B cell (primary cell): ENCODE data around the gene CDC26. TPM values are rescaled to one million over a fixed set of nuclear protein-coding genes. Genes with fewer than 3 reads are reported as not detected.

ENCODE experiments used
- ATAC-seq: fragments of 200-7000 bp; cut with Tn5 transposase; one replicate; pipeline ENCODE4 v1.10.0; 2021; ENCODE audit warnings: low read depth, mild to moderate bottlenecking, moderate number of reproducible peaks, moderate library complexity
- CTCF ChIA-PET: fragments of 350-600 bp; sonication (Branson Sonifier 250); formaldehyde crosslinking; loops from one replicate; lab custom pipeline; 2021; ENCODE audit warnings: antibody characterized with exemption, inconsistent platforms; lab: Charles Lee
- POLR2A ChIA-PET: fragments of 350-600 bp; sonication (Branson Sonifier 250); formaldehyde crosslinking; loops from one replicate; lab custom pipeline; 2021; ENCODE audit warnings: antibody characterized with exemption; lab: Charles Lee
- DNase-seq: peaks from one replicate; pipeline ENCODE4 v3.0.0; 2013
- H2AFZ ChIP-seq: 2 replicates; pipeline ENCODE4 v1.6.1; 2012; ENCODE audit warnings: mild to moderate bottlenecking, low read depth, low read length; ENCODE audit not compliant: insufficient read depth, poor library complexity, severe bottlenecking
- H3K27ac ChIP-seq, 2 donors: 1 replicate in 1 of 2; 2 replicates in 1 of 2; pipeline ENCODE4 v1.5.1; 2012 to 2013; ENCODE audit warnings: low read length in 2 of 2, mild to moderate bottlenecking in 2 of 2, moderate library complexity in 1 of 2
- H3K27me3 ChIP-seq, 4 experiments: fragments of 200-600 bp in 1 of 4; sonication (generic) in 1 of 4; replicated peaks in 1 of 4; 1 replicate in 2 of 4; 2 replicates in 2 of 4; pipeline versions ENCODE4 v1.6.1 to v1.7.0; 2013 to 2016; ENCODE audit warnings: low read length in 3 of 4, mild to moderate bottlenecking in 2 of 4, mixed read lengths in 1 of 4, moderate library complexity in 1 of 4; ENCODE audit not compliant: insufficient read depth in 4 of 4, control insufficient read depth in 3 of 4; ENCODE audit errors: control extremely low read depth in 1 of 4
- H3K36me3 ChIP-seq, 2 experiments: replicated peaks in 1 of 2; 1 replicate in 1 of 2; 2 replicates in 1 of 2; pipeline versions ENCODE4 v1.6.1 to v1.7.1; 2013; ENCODE audit warnings: low read length in 1 of 2; ENCODE audit not compliant: insufficient read depth in 2 of 2, control insufficient read depth in 1 of 2; ENCODE audit errors: control extremely low read depth in 1 of 2, extremely low read depth in 1 of 2
- H3K4me1 ChIP-seq, 2 donors: fragments of 200-600 bp in 1 of 2; sonication (generic) in 1 of 2; 1 replicate in 1 of 2; 2 replicates in 1 of 2; pipeline versions ENCODE4 v1.5.1 to v1.6.1; 2013 to 2017; ENCODE audit warnings: low read length in 2 of 2; ENCODE audit not compliant: control insufficient read depth in 2 of 2, insufficient read depth in 2 of 2
- H3K4me2 ChIP-seq: replicated peaks from 2 replicates; pipeline ENCODE3; 2012; ENCODE audit warnings: mild to moderate bottlenecking, low read depth, low read length; ENCODE audit not compliant: poor library complexity, severe bottlenecking
- H3K4me3 ChIP-seq, 5 experiments: fragments of 200-600 bp in 1 of 5; sonication (generic) in 1 of 5; 1 replicate in 3 of 5; 2 replicates in 2 of 5; pipeline versions ENCODE4 v1.5.1 to v1.7.0; 2011 to 2016; ENCODE audit warnings: low read length in 4 of 5, mild to moderate bottlenecking in 4 of 5, low read depth in 2 of 5, control low read depth in 1 of 5, moderate library complexity in 1 of 5; ENCODE audit not compliant: insufficient read depth in 1 of 5; ENCODE audit errors: control extremely low read depth in 1 of 5, extremely low read depth in 1 of 5
- H3K79me2 ChIP-seq: fragments of 200-600 bp; sonication (generic); one replicate; pipeline ENCODE4 v1.6.0; 2016; ENCODE audit warnings: low read length; ENCODE audit not compliant: control insufficient read depth, insufficient read depth
- H3K9ac ChIP-seq: fragments of 200-600 bp; sonication (generic); 2 replicates; pipeline ENCODE4 v1.6.1; 2017; ENCODE audit warnings: mild to moderate bottlenecking, low read length, moderate library complexity
- H3K9me3 ChIP-seq, 3 donors: one replicate each; pipeline versions ENCODE4 v1.6.1 to v1.7.1; 2013; ENCODE audit warnings: low read length in 2 of 3; ENCODE audit not compliant: control insufficient read depth in 2 of 3, insufficient read depth in 1 of 3; ENCODE audit errors: control extremely low read depth in 1 of 3
- H4K20me1 ChIP-seq: 2 replicates; pipeline ENCODE4 v1.6.0; 2012; ENCODE audit warnings: mild to moderate bottlenecking, low read length; ENCODE audit not compliant: insufficient read depth, control insufficient read depth, poor library complexity, severe bottlenecking
- H3K27ac Mint-ChIP-seq: one replicate; pipeline ENCODE4 v1.8.0; 2021; ENCODE audit warnings: mixed read lengths
- H3K27me3 Mint-ChIP-seq: one replicate; pipeline ENCODE4 v1.8.0; 2021; ENCODE audit warnings: mixed read lengths
- H3K4me1 Mint-ChIP-seq: one replicate; pipeline ENCODE4 v1.8.0; 2021; ENCODE audit warnings: mixed read lengths
- H3K4me3 Mint-ChIP-seq: one replicate; pipeline ENCODE4 v1.8.0; 2021; ENCODE audit warnings: mixed read lengths
- H3K9me3 Mint-ChIP-seq: one replicate; pipeline ENCODE4 v1.8.0; 2022; ENCODE audit warnings: mixed read lengths; ENCODE audit not compliant: insufficient read depth
- EZH2 ChIP-seq: IDR thresholded peaks from 2 replicates; pipeline ENCODE4 v1.6.1; 2012; ENCODE audit warnings: borderline replicate concordance, low read depth, mild to moderate bottlenecking, moderate library complexity, low read length; ENCODE audit not compliant: insufficient read depth, poor library complexity, severe bottlenecking
- WGBS: methylation state at CpG from one replicate; pipeline ENCODE4 v1.1.5; 2013; ENCODE audit warnings: missing lambda C conversion rate; ENCODE audit not compliant: insufficient coverage; 5-methylcytosine and 5-hydroxymethylcytosine counted together
- intact Hi-C: fragments of 100-400 bp; cut with micrococcal nuclease; formaldehyde crosslinking; loops from one replicate; pipeline ENCODE4 v1.10.0; 2022
- polyA plus RNA-seq: library from polyadenylated mRNA; depleted of rRNA; stranded (reverse); fragments of >200 nt; gene quantifications from 2 replicates; pipeline ENCODE4 v1.2.3, GENCODE V29; 2012
- total RNA-seq, 2 donors: library from RNA; stranded (reverse); fragments of 120-200 nt in 1 of 2; gene quantifications; 1 replicate in 1 of 2; 2 replicates in 1 of 2; pipeline versions ENCODE4 v1.2.3 to v1.2.4, GENCODE V29; 2013 to 2022
- TF ChIP-seq, protein P1 (sequence below): fragments of 200-600 bp; IDR thresholded peaks from one replicate; pipeline ENCODE4 v1.8.0; 2022; ENCODE audit warnings: antibody characterized with exemption, mild to moderate bottlenecking

CDC26 gene
- total and polyA plus RNA-seq, 2 donors (not counting 1 experiment from before 2014, with no cell fraction given): 14.8 to 32.9 TPM

DNA sequence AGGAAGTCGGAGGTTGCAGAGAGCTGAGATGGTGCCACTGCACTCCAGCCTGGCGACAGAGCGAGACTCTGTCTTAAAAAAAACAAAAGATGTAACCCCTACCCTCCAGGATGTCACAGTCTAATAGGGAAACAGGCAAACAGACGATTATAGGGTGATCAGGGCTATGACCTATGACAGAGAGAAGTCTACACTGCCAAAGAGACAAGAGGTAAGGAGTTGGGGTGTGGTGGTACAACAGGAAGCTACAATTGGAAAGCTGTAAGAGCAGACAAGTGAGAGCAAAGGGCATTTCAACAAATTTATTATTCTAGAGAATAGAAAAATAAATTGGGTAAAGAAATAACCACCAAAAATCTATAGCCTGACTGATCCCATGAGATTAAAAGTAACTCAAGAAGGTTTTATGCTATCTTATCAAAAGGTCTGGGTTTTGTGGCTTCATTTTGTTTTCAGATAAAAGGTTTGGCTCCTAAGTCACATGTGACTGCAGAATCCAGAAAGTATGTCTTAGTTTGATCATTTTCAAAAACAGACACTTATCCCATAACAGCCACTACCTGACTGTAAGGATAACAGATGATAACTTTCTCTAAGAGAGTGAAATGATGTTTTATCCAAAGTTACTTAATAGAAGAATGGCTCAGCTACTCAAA is 7.3 kb downstream of the CDC26 start:
- Mint-ChIP-seq H3K27me3 (no peaks in the 10 kb centered on the region), H3K9me3 (no peaks in the 10 kb centered on the region), H3K4me3 (no peak overlapping the region), H3K27ac (no peak overlapping the region), H3K4me1 (no peaks in the 10 kb centered on the region)
- Histone ChIP-seq H2AFZ (no peak overlapping the region), H3K4me3 (no peak overlapping the region), H3K9ac (no peak overlapping the region), H3K27ac (no peak overlapping the region), H3K4me1 (no peaks in the 10 kb centered on the region), H3K4me2 (no peak overlapping the region), H3K79me2 (peaks cover 8% of the 10 kb centered on the region), H3K9me3 (no peaks in the 10 kb centered on the region), H4K20me1 (no peaks in the 10 kb centered on the region), H3K27me3 (no peaks in the 10 kb centered on the region), H3K36me3 (peaks cover 0 to 50% of the 10 kb centered on the region in 2 experiments)
- ChIA-PET POLR2A (no interaction called here), CTCF (no interaction called here)
- ATAC-seq: no peak
- no CpG with 5 or more reads among the region's 4 CpGs for WGBS
- DNase-seq: no peak
- TF ChIP-seq EZH2: no peak
- intact Hi-C loops: no loop called here

DNA sequence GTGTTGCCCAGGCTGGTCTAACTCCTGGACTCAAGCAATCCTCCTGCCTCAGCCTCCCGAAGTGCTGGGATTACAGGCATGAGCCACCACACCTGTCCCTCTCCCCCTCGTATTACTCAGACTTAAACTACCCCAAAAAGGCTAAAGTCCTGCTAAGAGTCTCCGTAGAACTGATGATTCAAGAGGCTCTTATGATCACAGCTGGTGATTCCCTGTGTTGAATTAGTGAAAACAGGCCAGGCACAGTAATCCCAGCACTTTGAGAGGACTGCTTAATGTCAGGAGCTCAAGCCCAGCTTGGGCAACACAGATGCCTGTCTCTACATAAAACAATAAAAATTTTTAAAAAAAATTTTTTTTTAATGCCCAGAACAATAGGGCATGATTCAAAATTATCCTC is 9.2 kb downstream of the CDC26 start:
- no peaks in the 10 kb centered on the region for H3K9me3 ChIP-seq
- H3K4me1 ChIP-seq: no peaks in the 10 kb centered on the region
- ATAC-seq (no peak), DNase-seq (no peak)
- WGBS: 100% methylated on average over 3 of the region's 3 CpGs
- no peak overlapping the region for H3K4me3 ChIP-seq
- TF ChIP-seq, protein P1, sequence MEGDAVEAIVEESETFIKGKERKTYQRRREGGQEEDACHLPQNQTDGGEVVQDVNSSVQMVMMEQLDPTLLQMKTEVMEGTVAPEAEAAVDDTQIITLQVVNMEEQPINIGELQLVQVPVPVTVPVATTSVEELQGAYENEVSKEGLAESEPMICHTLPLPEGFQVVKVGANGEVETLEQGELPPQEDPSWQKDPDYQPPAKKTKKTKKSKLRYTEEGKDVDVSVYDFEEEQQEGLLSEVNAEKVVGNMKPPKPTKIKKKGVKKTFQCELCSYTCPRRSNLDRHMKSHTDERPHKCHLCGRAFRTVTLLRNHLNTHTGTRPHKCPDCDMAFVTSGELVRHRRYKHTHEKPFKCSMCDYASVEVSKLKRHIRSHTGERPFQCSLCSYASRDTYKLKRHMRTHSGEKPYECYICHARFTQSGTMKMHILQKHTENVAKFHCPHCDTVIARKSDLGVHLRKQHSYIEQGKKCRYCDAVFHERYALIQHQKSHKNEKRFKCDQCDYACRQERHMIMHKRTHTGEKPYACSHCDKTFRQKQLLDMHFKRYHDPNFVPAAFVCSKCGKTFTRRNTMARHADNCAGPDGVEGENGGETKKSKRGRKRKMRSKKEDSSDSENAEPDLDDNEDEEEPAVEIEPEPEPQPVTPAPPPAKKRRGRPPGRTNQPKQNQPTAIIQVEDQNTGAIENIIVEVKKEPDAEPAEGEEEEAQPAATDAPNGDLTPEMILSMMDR: no peak
- TF ChIP-seq EZH2: no peak
- CTCF ChIA-PET: interaction anchor here (1.3 kb wide), 1 partner anchor 9 kb away, joined by 6 read pairs; the partner anchor contains the start of genes CDC26 and PRPF4
- no peaks in the 10 kb centered on the region for H3K4me1 Mint-ChIP-seq
- H3K79me2 ChIP-seq: peaks cover under 1% of the 10 kb centered on the region
- H3K4me3 Mint-ChIP-seq: no peak overlapping the region
- peaks cover 0 to 32% of the 10 kb centered on the region in 2 experiments for H3K36me3 ChIP-seq
- H3K4me2 ChIP-seq: no peak overlapping the region
- no peak overlapping the region for H3K27ac ChIP-seq
- intact Hi-C loops: no loop called here
- no peaks in the 10 kb centered on the region for H4K20me1 ChIP-seq
- no peaks in the 10 kb centered on the region for H3K9me3 Mint-ChIP-seq
- POLR2A ChIA-PET: no interaction called here
- no peak overlapping the region for H2AFZ ChIP-seq
- no peaks in the 10 kb centered on the region for H3K27me3 ChIP-seq
- no peak overlapping the region for H3K9ac ChIP-seq
- H3K27ac Mint-ChIP-seq: no peak overlapping the region
- H3K27me3 Mint-ChIP-seq: no peaks in the 10 kb centered on the region
